ENCODE data around the gene FOXP2. TPM values are rescaled to one million over a fixed set of nuclear protein-coding genes. Genes with fewer than 3 reads are reported as not detected.

The FOXP2 gene
- total RNA-seq, 3 donors from 2014 or later (not counting 1 experiment from before 2014, with no cell fraction given), result not detected

DNA sequence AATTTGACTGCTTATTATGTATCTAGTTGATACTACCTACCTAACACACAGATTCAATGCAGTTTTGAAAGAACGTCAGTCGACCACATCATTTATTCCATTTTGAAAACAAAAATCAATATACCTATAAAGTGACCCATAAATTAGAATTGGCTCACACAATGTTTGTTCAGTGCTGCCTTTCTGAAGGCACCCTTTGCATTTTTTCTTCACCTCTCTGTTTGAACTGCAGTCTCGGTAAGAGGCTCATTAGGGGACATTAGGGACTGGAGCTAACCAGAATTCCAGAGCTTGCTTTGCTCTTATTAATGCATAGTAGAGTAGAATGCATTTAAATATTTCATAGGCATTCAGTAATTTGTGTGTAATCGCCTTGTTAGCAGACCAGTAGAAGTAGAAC is 234.1 kb downstream of the FOXP2 start:
- Histone ChIP-seq H3K9me3 (ENCODE audit: control insufficient read depth, insufficient read depth, low read length) (no peaks in the 10 kb centered on the region), H3K4me3 (ENCODE audit: low read length) (no peak overlapping the region), H3K4me1 (ENCODE audit: control insufficient read depth, insufficient read depth, low read length) (no peaks in the 10 kb centered on the region), H3K36me3 (ENCODE audit: control insufficient read depth, insufficient read depth, low read length) (no peaks in the 10 kb centered on the region), H3K27me3 (ENCODE audit: control insufficient read depth, insufficient read depth, low read length) (no peaks in the 10 kb centered on the region), H3K27ac (ENCODE audit: low read length) (no peak overlapping the region)
- H3K27me3 Mint-ChIP-seq (ENCODE audit: low read depth in 2 of 2), result no peaks in the 10 kb centered on the region
- no peaks in the 10 kb centered on the region for H3K36me3 Mint-ChIP-seq
- intact Hi-C loops (cut with micrococcal nuclease), result no loop called here
- 90% methylated on average over 4 of the region's 4 CpGs for WGBS (ENCODE audit: insufficient coverage)
- no peaks in the 10 kb centered on the region for H3K4me1 Mint-ChIP-seq
- peaks cover 0 to 5% of the 10 kb centered on the region in 2 donors for H3K9me3 Mint-ChIP-seq
- DNase-seq (no peak), ATAC-seq (no peak)
- no peak overlapping the region for H3K4me3 Mint-ChIP-seq
- H3K27ac Mint-ChIP-seq, result no peak overlapping the region
- TF ChIP-seq, protein P1, sequence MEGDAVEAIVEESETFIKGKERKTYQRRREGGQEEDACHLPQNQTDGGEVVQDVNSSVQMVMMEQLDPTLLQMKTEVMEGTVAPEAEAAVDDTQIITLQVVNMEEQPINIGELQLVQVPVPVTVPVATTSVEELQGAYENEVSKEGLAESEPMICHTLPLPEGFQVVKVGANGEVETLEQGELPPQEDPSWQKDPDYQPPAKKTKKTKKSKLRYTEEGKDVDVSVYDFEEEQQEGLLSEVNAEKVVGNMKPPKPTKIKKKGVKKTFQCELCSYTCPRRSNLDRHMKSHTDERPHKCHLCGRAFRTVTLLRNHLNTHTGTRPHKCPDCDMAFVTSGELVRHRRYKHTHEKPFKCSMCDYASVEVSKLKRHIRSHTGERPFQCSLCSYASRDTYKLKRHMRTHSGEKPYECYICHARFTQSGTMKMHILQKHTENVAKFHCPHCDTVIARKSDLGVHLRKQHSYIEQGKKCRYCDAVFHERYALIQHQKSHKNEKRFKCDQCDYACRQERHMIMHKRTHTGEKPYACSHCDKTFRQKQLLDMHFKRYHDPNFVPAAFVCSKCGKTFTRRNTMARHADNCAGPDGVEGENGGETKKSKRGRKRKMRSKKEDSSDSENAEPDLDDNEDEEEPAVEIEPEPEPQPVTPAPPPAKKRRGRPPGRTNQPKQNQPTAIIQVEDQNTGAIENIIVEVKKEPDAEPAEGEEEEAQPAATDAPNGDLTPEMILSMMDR (IDR thresholded peaks at IDR 0.05), result no peak

DNA sequence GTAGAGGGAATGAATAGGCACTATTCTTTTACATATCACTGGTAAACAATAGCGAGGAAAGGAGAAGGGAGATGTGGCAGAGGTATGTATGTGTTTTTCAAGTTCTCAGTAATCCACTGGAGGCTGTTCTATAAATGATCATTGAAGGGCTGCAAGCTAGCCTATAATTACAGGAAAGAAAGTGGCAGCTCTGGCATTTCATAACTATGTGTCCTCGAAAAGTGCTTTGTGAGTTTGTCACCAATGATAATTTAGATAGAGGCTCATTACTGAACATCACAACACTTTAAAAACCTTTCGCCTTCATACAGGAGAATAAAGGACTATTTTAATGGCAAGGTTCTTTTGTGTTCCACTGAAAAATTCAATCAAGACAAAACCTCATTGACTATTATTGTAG is 235.1 kb downstream of the FOXP2 start:
- H3K9me3 Mint-ChIP-seq, result peaks cover 0 to 2% of the 10 kb centered on the region in 2 donors
- H3K27ac ChIP-seq (ENCODE audit: low read length), result no peak overlapping the region
- TF ChIP-seq, protein P1 (IDR thresholded peaks at IDR 0.05), result no peak
- H3K27me3 ChIP-seq (ENCODE audit: control insufficient read depth, insufficient read depth, low read length), result no peaks in the 10 kb centered on the region
- no peak overlapping the region for H3K27ac Mint-ChIP-seq
- 100% methylated on average over 1 of the region's 3 CpGs for WGBS (ENCODE audit: insufficient coverage)
- no peaks in the 10 kb centered on the region for H3K36me3 Mint-ChIP-seq
- DNase-seq (no peak), ATAC-seq (no peak)
- H3K4me3 Mint-ChIP-seq, result no peak overlapping the region
- H3K4me3 ChIP-seq (ENCODE audit: low read length), result no peak overlapping the region
- intact Hi-C loops (cut with micrococcal nuclease), result no loop called here
- H3K4me1 Mint-ChIP-seq, result no peaks in the 10 kb centered on the region
- no peaks in the 10 kb centered on the region for H3K4me1 ChIP-seq (ENCODE audit: control insufficient read depth, insufficient read depth, low read length)
- no peaks in the 10 kb centered on the region for H3K27me3 Mint-ChIP-seq (ENCODE audit: low read depth in 2 of 2)
- no peaks in the 10 kb centered on the region for H3K36me3 ChIP-seq (ENCODE audit: control insufficient read depth, insufficient read depth, low read length)
- H3K9me3 ChIP-seq (ENCODE audit: control insufficient read depth, insufficient read depth, low read length), result no peaks in the 10 kb centered on the region

DNA sequence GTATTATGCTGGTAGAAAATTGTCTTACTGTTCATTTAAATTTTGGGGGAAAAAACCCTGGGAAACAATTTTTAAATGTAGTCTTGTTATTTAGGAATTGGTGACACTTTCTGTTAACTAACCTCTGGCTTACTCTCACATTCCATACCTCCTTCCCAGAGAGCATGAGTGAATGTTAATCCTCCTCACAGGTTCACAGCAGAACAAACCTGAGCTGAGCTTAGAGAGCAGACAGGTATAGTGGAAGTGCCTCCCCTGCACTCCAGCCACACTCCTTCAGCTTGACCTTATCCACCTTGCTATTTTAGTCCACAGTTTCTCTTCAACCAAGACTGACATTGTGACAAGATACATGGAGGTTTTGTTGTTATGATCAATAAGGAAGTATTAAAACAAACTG is 235.9 kb downstream of the FOXP2 start:
- Histone ChIP-seq H3K27ac (ENCODE audit: low read length) (no peak overlapping the region), H3K4me3 (ENCODE audit: low read length) (no peak overlapping the region), H3K27me3 (ENCODE audit: control insufficient read depth, insufficient read depth, low read length) (no peaks in the 10 kb centered on the region), H3K36me3 (ENCODE audit: control insufficient read depth, insufficient read depth, low read length) (no peaks in the 10 kb centered on the region), H3K9me3 (ENCODE audit: control insufficient read depth, insufficient read depth, low read length) (no peaks in the 10 kb centered on the region), H3K4me1 (ENCODE audit: control insufficient read depth, insufficient read depth, low read length) (no peaks in the 10 kb centered on the region)
- Mint-ChIP-seq H3K4me3 (no peak overlapping the region), H3K27me3 (ENCODE audit: low read depth in 2 of 2) (no peaks in the 10 kb centered on the region), H3K9me3 (peaks cover 0 to 2% of the 10 kb centered on the region in 2 donors), H3K4me1 (no peaks in the 10 kb centered on the region), H3K27ac (no peak overlapping the region), H3K36me3 (no peaks in the 10 kb centered on the region)
- ATAC-seq (no peak), DNase-seq (no peak)
- TF ChIP-seq, protein P1 (IDR thresholded peaks at IDR 0.05), result no peak
- intact Hi-C loops (cut with micrococcal nuclease), result no loop called here

DNA sequence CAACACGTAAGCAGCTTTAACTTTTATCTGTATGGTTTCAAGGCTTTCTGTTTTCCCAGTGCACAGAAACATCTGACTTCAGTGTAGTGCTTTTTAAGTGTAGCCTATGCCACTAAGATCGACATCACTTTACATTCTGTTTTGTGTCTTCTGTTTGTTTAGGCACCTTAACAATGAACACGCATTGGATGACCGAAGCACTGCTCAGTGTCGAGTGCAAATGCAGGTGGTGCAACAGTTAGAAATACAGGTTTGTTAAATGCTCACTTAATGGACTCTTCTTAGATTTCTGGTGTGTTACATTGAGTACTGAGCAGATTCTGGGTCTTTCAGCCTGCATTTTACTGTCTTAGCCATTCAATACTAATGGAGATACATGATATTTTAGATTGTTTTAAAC is 237.4 kb downstream of the FOXP2 start:
- Mint-ChIP-seq H3K9me3 (peaks cover 0 to 2% of the 10 kb centered on the region in 2 donors), H3K27ac (no peak overlapping the region), H3K36me3 (no peaks in the 10 kb centered on the region), H3K4me3 (no peak overlapping the region), H3K4me1 (no peaks in the 10 kb centered on the region), H3K27me3 (ENCODE audit: low read depth in 2 of 2) (no peaks in the 10 kb centered on the region)
- intact Hi-C loops (cut with micrococcal nuclease), result no loop called here
- no peak overlapping the region for H3K27ac ChIP-seq (ENCODE audit: low read length)
- no peaks in the 10 kb centered on the region for H3K9me3 ChIP-seq (ENCODE audit: control insufficient read depth, insufficient read depth, low read length)
- ATAC-seq (no peak), DNase-seq (no peak)
- no peak overlapping the region for H3K4me3 ChIP-seq (ENCODE audit: low read length)
- H3K4me1 ChIP-seq (ENCODE audit: control insufficient read depth, insufficient read depth, low read length), result no peaks in the 10 kb centered on the region
- TF ChIP-seq, protein P1 (IDR thresholded peaks at IDR 0.05), result no peak
- 97% methylated on average over 5 of the region's 5 CpGs for WGBS (ENCODE audit: insufficient coverage)
- no peaks in the 10 kb centered on the region for H3K36me3 ChIP-seq (ENCODE audit: control insufficient read depth, insufficient read depth, low read length)
- no peaks in the 10 kb centered on the region for H3K27me3 ChIP-seq (ENCODE audit: control insufficient read depth, insufficient read depth, low read length)
